ENCODE measurements around the gene BAIAP2. TPM values are rescaled to one million over a fixed set of nuclear protein-coding genes. Genes with fewer than 3 reads are reported as not detected.
A peak's percentile ranks its signal among the peaks of the same experiment; 100 is the strongest.

BAIAP2 gene
- total and polyA plus RNA-seq, 8 donors: 4.7 to 16.4 (median 11.1) TPM

DNA sequence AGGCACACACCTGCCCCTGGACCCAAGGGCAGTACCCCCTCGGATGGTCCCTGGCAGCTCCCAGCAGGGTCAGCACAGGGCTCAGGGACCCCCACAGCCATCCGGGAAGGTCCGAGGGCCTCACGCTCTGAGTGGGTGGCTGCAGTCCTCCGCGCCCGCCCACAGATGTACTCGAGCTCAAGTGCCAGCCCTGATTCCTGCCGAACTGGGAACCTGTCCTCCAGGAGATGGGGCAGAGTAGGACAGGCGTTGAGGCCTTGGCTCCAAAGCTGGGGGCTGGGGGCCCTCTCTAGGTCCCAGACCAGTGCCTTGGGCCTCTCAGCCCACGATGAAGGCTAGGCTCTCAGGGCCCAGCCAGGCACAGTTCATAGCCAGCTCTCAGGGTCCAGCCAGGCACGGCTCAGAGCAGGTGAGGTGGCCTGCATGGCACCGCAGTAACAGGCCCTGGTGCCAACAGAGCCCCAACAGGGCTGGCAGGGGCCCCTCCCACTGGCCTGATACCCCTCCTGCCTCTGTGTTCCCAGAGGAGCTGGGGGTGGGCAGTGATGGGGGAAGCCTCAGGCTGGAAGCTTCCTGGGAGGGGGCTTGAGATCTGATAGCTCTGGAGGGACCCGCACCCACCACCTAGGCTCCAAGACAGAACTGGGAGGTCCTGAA lies 94.9 kb downstream of the BAIAP2 start:
- no peak for ATAC-seq
- Histone ChIP-seq H3K27ac (no peak overlapping the region), H3K27me3 (no peaks in the 10 kb centered on the region), H3K4me3 (no peak overlapping the region), H3K9me3 (no peaks in the 10 kb centered on the region), H3K36me3 (no peaks in the 10 kb centered on the region), H3K4me1 (no peaks in the 10 kb centered on the region)
- intact Hi-C loops (cut with DNase I): no loop called here
- TF ChIP-seq, protein P1, sequence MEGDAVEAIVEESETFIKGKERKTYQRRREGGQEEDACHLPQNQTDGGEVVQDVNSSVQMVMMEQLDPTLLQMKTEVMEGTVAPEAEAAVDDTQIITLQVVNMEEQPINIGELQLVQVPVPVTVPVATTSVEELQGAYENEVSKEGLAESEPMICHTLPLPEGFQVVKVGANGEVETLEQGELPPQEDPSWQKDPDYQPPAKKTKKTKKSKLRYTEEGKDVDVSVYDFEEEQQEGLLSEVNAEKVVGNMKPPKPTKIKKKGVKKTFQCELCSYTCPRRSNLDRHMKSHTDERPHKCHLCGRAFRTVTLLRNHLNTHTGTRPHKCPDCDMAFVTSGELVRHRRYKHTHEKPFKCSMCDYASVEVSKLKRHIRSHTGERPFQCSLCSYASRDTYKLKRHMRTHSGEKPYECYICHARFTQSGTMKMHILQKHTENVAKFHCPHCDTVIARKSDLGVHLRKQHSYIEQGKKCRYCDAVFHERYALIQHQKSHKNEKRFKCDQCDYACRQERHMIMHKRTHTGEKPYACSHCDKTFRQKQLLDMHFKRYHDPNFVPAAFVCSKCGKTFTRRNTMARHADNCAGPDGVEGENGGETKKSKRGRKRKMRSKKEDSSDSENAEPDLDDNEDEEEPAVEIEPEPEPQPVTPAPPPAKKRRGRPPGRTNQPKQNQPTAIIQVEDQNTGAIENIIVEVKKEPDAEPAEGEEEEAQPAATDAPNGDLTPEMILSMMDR (IDR thresholded peaks at IDR 0.05): no peak
- no peak for DNase-seq
- WGBS, 2 donors: 88% methylated on average over 14 of the region's 14 CpGs
- no peak for FAIRE-seq

DNA sequence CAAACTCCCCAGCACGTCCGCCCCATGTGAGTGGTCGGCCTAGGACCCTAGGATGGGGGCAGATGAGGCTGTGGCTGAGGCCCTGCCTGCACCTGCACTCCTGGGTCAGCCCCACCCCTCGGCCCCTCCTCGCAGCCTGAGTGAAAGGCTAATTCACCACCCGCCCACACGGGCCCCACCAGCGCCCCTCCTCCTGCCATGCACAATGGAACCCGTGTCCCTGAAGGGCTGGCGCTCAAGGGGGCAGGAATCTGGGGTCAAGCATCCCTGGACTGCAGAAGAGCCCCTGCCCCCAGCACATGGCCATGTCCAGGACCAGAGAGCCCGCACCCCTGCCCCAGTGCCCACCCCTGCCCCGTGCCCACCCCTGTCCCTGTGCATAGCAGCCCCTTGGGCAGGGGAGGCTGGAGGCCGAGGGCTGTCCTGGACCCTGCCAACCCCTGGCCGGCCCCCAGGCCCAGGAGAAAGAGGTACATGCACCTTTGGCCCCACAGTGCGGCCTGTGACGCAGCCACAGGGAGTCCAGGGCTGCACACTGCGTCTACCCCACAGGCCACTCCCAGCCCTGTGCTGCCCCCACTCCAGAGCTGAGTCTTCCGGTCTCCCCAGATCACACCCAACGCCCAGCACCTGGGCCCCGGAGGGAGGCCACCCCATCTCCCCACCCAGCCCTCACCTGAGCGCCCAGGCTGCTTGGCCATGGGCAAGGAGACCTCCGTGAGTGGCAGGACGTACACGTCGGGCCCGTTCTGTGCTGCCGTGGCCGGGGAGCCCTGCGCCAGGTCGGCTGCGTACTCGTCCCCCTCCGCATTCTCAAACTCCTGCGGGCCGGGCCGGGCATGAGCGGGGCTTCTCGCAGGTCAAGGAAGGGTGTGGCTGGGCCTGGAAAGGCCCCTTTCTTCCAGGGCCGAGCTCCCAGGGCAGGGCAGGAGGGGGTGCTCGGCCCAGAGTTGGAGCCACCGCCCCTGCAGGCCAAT lies 95.7 kb downstream of the BAIAP2 start:
- intact Hi-C loops (cut with DNase I): no loop called here
- DNase-seq (no peak), ATAC-seq (no peak), FAIRE-seq (no peak)
- H3K9me3 ChIP-seq: no peaks in the 10 kb centered on the region
- no peaks in the 10 kb centered on the region for H3K36me3 ChIP-seq
- H3K4me1 ChIP-seq: no peaks in the 10 kb centered on the region
- H3K4me3 ChIP-seq: no peak overlapping the region
- WGBS, 2 donors: 92% methylated on average over 41 of the region's 41 CpGs
- H3K27me3 ChIP-seq: no peaks in the 10 kb centered on the region
- H3K27ac ChIP-seq: no peak overlapping the region
- TF ChIP-seq, protein P1 (IDR thresholded peaks at IDR 0.05): no peak

DNA sequence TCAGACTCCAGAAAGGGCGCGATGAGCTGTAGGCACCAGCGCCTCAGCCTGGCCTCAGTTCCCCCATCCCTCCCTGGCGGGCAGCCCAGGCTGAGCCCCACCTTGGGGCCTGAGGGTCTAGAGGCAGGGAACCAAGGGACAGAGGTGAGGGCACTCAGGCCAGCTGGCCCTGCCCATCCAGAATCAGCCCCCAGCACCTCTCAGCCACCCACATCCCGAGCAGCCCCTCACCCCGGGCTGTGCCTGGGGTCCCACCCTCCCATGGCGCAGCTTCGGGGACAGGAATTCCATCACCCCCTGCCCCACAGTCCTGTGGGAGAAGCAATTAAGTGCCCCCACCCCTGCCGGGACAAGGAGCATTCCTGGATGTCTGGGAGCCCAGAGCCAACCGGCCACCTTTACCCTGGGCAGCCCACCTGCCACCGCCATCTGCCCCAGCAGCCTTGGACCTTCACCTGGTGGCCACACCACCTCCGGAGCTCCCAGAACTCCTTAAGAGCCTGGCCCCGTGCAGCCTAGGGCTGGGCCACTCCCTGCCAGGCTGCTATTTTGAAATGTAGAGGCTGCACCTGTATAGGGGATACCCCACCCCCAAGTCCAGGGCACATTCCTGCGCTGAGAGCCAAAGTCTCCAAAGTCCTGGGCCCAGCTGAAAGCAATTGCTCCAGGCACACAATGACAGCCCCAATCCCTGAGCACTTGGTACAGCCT lies 96.7 kb downstream of the BAIAP2 start:
- TF ChIP-seq, protein P1 (IDR thresholded peaks at IDR 0.05): no peak
- no peaks in the 10 kb centered on the region for H3K9me3 ChIP-seq
- WGBS, 2 donors: 78 to 83% methylated on average over 13 to 14 of the region's 14 CpGs
- peak in 1 of 4 donors; percentile 11 for ATAC-seq
- no peak for FAIRE-seq
- intact Hi-C loops (cut with DNase I): no loop called here
- H3K4me3 ChIP-seq: no peak overlapping the region
- H3K36me3 ChIP-seq: no peaks in the 10 kb centered on the region
- no peaks in the 10 kb centered on the region for H3K27me3 ChIP-seq
- H3K4me1 ChIP-seq: no peaks in the 10 kb centered on the region
- no peak overlapping the region for H3K27ac ChIP-seq
- DNase-seq: no peak

DNA sequence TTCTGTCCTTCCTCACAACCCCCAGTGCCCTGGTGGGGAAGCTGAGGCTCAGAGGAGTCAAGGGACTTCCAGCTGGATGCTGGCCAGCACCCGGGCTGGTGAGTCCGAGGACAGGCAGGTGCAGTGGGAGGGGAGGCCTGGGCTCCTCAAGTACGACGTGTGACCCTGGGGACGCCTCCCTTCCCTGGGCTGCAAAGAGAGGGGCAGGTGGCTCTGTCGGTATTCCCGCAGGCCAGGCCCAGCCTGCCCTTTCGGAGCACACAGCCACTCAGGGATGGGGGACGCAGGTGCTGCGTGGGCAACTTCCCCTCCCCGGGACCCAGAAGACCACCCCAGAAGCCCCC lies 97.2 kb downstream of the BAIAP2 start:
- Histone ChIP-seq H3K4me3 (no peak overlapping the region), H3K9me3 (no peaks in the 10 kb centered on the region), H3K27ac (no peak overlapping the region), H3K4me1 (no peaks in the 10 kb centered on the region), H3K27me3 (no peaks in the 10 kb centered on the region), H3K36me3 (no peaks in the 10 kb centered on the region)
- intact Hi-C loops (cut with DNase I): no loop called here
- ATAC-seq (no peak), DNase-seq (no peak), FAIRE-seq (no peak)
- 59 to 75% methylated on average over 10 to 11 of the region's 11 CpGs for WGBS, 2 donors
- TF ChIP-seq, protein P1 (IDR thresholded peaks at IDR 0.05): no peak
